GM11168 (cell line): Measurements from ENCODE around the gene IMMP2L.
"Not testable (repeated sequence)": the region's sequence is repeated elsewhere in the genome, so short reads cannot be mapped to it uniquely, and the experiment has no call there.

Source experiments
- in situ Hi-C: fragments of 300-500 bp; cut with MboI; formaldehyde crosslinking; loops from one replicate; pipeline ENCODE4 v1.12.0; 2022; ENCODE audit warnings: low sequenced_read_pairs; ENCODE audit not compliant: unreplicated experiment

The IMMP2L gene

DNA sequence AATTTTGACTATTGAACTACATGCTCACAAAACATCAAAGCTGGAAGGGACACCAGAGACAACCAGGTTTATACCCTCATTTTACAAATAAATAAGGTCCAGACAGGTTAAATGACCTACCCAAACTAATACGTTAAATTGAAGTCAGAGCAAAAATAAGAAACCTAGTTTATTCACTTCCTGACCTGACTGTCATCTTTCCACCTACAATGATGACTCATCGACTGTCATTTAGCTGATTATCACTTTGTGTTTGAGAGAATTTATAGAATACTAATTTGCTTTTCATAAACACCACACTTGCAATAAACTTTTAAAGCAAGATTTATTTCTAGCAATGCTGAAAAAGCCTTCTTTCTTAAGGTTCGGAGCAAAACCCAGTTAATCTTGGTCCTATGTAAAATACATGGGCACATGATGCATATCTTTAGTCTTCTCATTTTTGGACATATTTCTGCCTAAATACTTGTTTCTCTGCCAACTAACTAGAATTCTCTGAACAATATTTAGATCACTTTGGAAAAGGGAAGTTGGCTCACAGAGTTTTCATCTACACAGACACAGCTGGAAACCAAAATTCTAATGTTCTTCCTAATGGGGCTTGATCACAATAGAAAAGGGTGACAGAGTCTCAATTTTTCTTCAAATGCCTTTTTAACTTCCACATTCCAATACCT lies 488.1 kb downstream of the IMMP2L start:
- in situ Hi-C loops: no loop called here

DNA sequence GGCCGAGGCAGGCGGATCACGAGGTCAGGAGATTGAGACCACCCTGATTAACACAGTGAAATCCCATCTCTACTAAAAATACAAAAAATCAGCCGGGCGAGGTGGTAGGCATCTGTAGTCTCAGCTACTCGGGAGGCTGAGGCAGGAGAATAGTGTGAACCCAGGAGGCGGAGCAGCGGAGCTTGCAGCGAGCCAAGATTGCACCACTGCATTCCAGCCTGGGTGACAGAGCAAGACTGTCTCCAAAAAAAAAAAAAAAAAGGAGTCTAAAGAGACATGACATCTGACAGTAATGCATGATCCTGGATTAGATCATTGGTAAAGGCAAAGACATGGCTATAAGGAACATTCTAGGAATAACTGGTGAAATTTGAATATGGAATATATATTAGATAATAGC lies 489.6 kb downstream of the IMMP2L start:
- in situ Hi-C loops: not testable (repeated sequence)

DNA sequence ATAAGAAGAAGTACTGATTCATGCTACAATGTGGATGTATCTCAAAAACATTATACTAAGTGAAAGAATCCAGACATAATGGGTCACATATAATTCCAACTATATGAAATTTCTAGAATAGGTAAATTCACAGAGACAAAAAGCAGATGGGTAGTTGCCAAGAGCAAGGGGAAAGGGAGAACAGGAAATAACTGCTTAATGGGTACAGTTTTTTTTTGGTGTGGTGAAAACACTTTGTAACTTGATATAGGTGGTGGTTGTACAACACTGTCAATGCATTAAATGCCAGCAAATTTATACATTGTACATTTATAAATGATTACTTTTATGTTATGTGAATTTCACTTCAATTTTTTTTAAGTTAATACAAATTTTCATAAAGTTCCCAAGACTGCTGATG lies 490.7 kb downstream of the IMMP2L start:
- in situ Hi-C loops: no loop called here

DNA sequence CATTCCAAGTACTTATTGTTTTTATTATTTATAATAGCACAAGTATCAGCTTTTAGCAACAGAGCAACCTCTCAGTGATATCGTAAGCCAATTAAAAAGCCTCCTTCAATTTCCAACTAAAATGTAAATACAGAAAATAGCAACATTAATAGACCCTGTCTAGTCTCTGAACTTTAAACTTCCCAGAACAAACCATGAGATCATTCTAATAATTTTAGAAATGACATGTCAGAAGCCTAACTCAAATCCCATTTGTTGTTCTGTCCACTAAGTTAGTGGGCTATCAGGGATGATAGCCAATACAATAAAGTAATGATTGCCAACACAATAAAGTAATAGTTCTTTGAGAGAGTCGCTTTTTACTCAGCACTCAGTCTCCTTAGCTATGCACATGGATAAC lies 493.7 kb downstream of the IMMP2L start:
- in situ Hi-C loops: no loop called here

DNA sequence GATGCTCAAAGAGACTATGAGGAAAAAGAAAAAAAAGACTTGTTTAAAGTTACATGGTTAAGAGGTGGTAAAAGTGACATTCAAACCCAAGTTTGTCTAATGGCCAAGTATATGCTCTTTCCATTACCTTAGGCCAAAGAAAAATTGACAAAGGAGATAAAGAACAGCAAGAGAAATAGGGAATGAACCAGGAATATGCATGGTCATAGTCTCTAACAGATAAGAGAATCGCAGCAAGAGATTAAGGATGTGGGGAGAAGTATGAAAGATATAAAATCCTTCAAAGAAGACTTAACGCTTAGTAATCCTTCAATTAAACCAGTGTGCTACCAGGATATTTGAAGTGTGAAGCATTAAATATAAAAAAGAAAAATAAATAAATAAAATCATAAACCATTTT lies 494.6 kb downstream of the IMMP2L start:
- in situ Hi-C loops: no loop called here

DNA sequence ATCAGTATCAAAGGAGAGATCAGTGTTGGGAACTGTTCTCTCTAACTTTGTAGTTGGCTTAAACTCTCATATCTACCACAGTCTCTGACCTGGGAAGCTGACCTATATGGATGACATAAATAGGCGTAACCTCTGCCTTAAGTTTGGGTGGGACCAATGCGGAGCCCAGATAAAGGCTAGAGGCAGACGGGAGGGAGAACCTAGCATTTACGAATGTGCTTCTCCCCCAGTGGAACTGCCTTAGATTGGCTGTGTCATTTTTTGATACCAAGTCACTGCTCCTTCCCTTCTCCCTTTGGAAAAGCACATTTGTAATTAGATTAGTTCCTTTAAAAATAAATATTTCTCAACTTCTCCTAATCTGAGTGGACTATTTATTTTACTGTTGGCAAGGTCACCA lies 495.0 kb downstream of the IMMP2L start:
- in situ Hi-C loops: no loop called here

DNA sequence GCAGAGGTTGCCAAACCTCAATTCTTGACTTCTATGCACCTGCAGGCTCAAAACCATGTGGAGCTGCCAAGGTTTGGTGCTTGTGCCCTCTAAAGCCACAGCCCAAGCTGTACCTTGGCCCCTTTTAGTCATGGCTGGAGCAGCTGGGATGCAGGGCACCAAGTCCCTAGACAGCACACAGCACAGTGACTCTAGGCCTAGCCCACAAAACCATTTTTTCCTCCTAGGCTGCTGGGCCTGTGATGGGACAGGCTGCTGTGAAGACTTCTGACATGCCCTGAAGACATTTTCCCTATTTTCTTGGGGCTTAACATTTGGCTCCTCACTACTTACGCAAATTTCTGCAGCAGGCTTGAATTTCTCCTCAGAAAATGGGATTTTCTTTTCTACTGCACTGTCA lies 499.1 kb downstream of the IMMP2L start:
- in situ Hi-C loops: no loop called here

DNA sequence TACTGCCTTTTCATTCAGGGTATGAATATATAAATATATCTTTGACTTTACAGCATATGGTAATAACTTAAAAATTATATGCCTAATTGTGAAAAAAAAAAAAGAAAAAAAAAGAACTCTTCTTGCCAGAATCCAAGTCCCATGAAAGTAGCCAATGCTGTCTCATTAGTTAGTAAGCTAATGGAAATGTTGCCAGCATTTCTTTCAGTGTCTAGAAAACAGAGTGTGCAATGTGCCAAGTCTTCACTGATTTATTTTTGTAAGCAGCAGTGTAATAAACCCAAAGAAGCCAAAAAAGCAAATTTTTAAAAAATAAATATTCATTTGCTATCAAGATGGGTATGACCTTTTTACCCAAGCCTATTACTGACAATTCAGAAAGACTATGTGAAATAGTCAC lies 502.5 kb downstream of the IMMP2L start:
- in situ Hi-C loops: no loop called here

DNA sequence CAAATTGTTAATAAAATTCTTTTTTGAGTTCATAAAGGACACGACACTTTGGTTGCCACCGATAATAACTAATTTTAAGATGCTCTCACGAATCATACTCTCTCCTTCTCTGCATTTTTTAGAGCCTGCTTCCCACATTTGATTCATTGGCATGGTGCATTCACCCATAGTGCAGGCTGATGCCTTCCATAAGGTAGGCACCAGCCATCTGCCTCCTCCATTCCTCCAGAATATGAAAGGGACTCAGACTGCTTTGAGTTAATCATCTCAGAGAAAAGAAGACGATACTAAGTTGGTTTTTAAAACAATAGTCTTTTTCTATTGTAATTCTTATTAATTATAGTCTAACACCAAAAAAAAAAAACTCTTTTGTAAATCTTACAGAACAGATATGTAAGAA lies 505.2 kb downstream of the IMMP2L start:
- in situ Hi-C loops: no loop called here

DNA sequence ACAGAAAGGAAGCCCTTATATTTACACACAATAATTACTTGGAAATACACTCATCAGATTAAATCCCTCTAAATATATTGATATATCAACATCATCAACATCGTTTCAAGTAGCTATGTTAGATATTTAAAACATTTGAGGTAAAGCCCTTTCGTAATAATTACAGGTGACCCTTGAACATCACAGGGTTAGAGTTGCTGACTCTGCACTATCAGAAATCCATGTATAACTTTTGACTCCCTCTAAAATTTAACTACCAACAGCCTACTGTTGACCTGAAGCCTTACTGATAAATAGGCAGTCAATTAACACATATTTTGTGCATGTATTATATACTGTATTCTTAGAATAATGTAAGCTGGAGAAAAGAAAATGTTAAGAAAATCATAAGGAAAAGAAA lies 505.9 kb downstream of the IMMP2L start:
- in situ Hi-C loops: no loop called here

DNA sequence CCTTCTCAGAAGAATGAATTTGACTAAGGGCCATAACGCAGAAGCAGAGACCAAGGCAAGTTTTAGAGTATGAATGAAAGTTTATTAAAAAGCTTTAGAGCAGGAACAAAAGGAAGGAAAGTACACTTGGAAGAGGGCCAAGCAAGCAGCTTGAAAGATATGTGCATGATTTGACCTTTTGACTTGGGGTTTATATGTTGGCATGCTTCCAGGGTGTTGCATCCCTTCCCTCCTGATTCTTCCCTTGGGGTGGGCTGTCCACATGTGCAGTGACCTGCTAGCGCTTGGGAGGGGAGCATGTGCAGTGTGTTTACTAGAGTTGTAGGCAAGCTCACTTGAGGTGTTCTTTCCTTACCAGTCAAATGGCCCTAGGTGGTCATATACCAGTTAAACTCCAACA lies 509.3 kb downstream of the IMMP2L start:
- in situ Hi-C loops: no loop called here

DNA sequence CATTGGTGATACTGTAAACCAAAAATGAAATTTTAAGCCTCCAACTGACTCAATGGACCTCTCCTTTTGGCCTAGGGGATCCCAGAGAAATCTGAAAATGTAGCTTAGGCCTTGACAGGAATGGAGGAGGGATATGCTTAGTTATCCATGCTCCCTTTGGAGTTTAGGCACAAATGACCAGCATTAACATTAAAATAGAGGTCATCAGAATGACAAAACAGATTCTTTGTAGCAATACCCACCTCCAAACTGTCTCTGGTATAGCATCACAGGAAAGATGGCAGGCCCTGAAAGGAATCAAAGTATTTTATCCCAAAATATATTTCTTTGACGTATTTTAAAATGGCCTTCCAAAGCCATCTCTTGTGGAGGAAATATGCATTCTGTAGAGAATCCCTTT lies 510.5 kb downstream of the IMMP2L start:
- in situ Hi-C loops: no loop called here

DNA sequence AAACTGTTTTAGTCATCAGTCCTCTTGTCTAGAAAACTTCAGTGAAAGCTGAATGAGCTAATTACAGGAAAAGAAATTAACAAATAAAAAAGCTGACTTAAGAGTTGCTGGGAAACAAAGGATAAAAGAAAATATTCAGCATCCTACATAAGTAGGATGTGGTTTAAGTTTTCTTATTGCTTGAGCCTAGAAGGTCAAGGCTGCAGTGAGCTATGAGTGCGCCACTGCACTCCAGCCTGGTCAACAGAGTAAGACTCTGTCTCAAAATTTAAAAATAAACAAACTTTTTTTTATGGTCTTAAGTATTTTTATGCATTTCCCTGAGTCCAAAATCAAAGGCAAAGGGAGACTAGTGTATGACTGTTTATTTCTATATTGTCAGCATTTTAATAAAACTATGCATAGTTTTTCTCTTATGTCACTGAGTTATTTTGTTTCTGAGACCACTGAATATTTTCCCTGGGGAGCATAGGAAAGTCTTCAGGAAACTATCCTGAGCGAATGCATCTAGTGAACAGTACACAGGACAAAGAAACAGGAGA lies 511.3 kb downstream of the IMMP2L start:
- in situ Hi-C loops: no loop called here

DNA sequence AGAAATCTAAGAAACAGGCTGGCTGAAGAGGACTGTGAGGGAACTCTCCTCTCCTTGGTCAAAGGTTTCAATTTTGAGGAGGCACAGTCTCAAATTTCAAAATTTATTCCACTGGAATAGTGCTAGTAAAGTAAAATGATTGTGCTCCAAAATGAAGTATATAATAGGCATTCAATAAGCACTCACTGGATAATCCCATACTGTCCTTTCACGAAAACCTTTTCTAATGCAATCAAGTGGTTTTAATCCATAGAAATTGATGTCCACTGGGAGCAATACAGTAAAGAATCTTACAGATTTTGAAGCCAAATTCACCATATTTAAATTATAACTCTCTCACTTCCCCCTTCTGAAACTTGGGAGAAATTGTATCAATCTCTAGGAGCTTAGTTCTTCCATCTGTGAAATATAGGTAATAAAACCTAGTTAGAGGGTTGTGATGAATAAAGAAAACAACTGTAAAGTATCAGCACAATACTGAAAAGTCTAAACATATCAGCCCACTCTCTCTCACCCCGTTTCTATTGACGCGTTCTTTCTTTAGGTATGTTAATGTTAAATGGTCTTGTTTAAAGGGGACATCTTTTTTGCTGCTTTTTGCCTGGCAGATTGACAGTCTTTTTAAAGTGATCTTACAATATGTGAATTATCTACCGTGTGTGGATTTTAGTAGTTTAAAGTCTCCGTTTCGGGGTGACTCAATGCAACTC lies 512.2 kb downstream of the IMMP2L start:
- in situ Hi-C loops: no loop called here

DNA sequence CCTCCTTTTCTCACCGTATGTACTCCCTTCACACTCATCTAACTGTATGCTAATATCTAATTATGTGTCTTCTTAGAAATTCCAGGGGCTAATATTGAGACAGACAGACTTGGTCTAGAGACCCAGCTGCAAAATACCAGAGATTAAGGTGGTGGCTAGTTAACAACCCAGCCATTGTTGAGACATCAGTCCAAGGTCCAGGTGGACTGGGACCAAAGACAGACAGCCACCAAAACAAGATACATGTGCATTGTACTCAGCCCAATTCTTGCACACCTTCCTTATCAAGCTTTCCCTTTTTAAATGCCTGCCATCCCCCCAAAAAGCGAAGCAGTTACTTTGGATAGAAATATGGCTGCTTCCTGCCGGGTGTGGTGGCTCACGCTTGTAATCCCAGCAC lies 514.7 kb downstream of the IMMP2L start:
- in situ Hi-C loops: no loop called here

DNA sequence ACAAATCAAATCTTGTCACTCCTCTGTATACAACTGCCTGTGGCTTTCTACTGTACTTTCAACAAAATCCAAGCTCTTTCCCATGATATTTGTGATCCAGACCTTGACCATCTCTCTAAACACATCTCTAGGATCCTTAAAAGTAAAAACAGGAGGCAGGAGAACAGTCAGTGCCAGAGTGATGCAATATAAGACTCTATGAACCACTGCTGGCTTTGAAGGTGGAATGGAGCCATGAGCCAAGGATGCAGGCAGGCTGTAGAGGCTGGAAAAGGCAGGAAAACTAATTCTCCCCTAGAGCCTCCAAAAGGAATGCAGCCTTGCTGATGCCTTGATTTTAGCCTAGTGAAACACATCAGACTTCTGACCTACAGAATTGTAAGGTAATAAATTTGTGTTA lies 516.8 kb downstream of the IMMP2L start:
- in situ Hi-C loops: no loop called here

DNA sequence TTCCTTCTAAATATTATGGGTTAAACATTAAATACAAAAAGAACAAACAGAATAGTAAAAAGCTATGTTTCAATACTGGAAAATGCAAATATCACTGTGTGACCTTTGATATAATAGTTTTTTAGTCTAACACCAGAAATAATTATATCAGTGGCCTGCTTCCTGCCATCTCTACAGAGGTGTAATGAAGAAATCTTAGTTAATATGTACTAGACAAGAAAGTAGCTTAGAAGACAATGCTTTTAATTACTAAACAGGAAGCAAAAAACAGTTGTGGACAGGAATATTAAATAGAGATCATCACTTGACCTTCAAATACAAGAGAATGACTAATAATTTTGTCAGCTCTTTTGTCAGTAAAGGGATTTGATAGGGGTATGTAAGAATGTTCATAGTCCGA lies 518.7 kb downstream of the IMMP2L start:
- in situ Hi-C loops: no loop called here

DNA sequence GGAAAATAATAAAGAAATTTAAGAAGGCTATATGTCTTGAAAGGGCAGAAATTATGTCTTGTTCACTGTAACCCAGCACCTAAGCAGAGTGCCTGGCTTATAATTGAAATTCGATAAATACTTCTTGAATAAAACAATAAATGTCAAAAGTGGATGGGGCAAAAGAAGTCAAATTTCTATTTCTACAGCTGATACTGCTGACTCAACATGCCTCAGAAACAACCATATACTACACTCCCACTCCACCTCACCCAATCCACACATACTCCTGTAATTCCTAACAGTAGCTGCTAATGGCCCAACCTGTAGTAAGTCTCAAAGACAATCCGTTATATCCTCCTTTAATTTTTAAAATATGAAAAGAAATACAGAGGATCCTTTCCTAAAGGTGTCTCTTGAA lies 519.5 kb downstream of the IMMP2L start:
- in situ Hi-C loops: no loop called here

DNA sequence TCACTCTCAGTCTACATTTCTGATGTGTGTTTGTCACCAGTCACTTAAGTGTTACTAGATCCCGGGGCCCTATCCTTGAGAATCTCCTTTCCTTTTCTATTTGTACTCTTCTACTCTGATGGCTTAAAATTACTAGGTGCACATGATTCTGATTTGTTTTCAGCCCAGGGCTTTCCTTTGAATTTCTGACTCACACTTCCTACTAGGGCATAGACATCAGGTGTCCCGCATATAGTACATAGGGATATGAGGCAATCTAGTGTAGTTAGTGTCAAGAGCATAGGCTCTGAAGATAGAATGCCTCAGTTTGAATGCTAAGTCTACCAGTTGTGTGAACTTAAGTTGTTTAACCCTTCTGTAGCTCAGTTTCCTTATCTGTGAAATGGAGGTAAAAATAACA lies 520.7 kb downstream of the IMMP2L start:
- in situ Hi-C loops: no loop called here

DNA sequence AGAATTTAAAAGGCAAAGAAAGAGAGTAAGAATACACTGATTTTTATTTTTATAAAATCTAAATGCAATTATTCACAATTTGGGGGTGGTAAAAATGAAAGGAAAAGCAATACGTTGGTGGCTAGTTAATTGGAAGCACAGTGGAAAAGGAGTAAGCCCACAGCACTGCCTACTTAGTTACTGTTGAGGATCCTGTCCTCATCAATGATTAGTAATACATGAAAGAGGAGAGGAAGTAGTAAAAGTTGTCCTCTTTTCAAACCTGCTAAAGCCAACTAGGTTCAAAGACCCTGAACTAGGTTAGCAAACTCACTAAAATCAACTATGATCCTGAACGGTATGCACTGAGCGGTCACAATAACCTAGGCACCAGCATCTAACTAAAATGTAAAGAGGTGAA lies 524.1 kb downstream of the IMMP2L start:
- in situ Hi-C loops: no loop called here

DNA sequence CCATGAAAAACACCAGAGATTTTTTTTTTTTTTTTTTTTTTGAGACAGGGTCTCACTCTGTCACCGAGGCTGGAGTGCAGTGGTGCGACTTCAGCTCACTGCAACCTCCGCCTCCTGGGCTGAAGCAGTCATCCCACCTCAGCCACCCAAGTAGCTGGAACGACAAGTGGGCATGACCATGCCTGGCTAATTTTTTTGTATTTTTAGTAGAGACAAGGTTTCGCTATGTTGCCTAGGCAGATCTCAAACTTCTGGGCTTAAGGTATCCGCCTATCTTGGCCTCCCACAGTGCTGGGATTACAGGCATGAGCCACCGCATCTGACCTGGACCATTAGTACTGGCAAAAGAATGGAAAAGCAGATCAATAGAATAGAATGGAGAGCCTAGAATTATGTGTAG lies 530.4 kb downstream of the IMMP2L start:
- in situ Hi-C loops: no loop called here

DNA sequence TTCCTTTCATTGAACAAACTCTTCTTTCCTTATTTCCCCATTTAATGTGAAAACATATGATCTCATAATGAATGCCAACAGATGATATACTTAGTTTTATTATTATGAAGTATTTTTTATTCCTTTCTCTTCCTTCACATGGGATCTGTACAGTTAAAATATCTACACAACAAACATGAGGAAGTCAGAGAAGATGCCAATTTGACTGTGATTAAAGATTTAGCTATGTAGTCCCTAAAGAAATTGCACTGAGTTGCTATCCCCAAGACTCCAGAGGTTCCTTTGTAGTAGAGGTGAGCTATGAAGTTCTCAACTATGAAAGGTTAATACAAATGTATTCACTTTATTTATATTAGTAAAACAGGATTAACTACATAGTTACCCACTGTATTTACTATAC lies 532.0 kb downstream of the IMMP2L start:
- in situ Hi-C loops: no loop called here
